Measurements from ENCODE around the gene STOML1.

GRCh38 chr15:73946795-73947370 lies 45.2 kb downstream of the STOML1 start:
- TF ChIP-seq EZH2 (IDR thresholded peaks at IDR 0.05) (no peak), CTCF (IDR thresholded peaks at IDR 0.05 in 2 of 3, conservative IDR thresholded peaks at IDR 0.05 in 1 of 3; ENCODE audit: borderline replicate concordance in 1 of 3, insufficient read depth in 1 of 3, low read depth in 2 of 3, low read length in 2 of 3) (no peak), YY1 (IDR thresholded peaks at IDR 0.05; ENCODE audit: extremely low read depth, insufficient replicate concordance, low read depth, low read length) (no peak), POLR2AphosphoS5 (IDR thresholded peaks at IDR 0.05; ENCODE audit: low read depth, low read length) (no peak), TCF7L2 (IDR thresholded peaks at IDR 0.05; ENCODE audit: borderline replicate concordance, extremely low read depth, insufficient read depth, insufficient read length) (no peak)

All from HCT116 (cell line).